HK-2 (cell line): ENCODE data around the gene TNNT3.
A peak's percentile ranks its signal among the peaks of the same experiment; 100 is the strongest.
"Not testable (repeated sequence)": the region's sequence is repeated elsewhere in the genome, so short reads cannot be mapped to it uniquely, and the experiment has no call there.

Experiments
- DNase-seq: peaks from one replicate; pipeline ENCODE4 v3.0.0-alpha.2; 2018; ENCODE audit not compliant: unreplicated experiment

The TNNT3 gene

GRCh38 chr11:1881442-1882264 lies 37.9 kb upstream of the TNNT3 start:
- DNase-seq: no peak

- DNase-seq: peak; percentile 68
These were observed 37.0 kb upstream of the TNNT3 start for GRCh38 chr11:1882265-1883238.

GRCh38 chr11:1883346-1884302 lies 35.9 kb upstream of the TNNT3 start:
- DNase-seq: no peak

- DNase-seq: no peak
These were observed 35.2 kb upstream of the TNNT3 start for GRCh38 chr11:1884303-1884700.

GRCh38 chr11:1886551-1886950 lies 33.0 kb upstream of the TNNT3 start:
- not testable (repeated sequence) for DNase-seq

- DNase-seq: no peak
These were observed 31.8 kb upstream of the TNNT3 start for GRCh38 chr11:1887451-1888346.

- no peak for DNase-seq
These were observed 31.2 kb upstream of the TNNT3 start for GRCh38 chr11:1888347-1888753.

GRCh38 chr11:1888811-1889210 lies 30.7 kb upstream of the TNNT3 start:
- no peak for DNase-seq

GRCh38 chr11:1889224-1889930 lies 30.1 kb upstream of the TNNT3 start:
- no peak for DNase-seq

GRCh38 chr11:1889941-1890855 lies 29.3 kb upstream of the TNNT3 start:
- no peak for DNase-seq

GRCh38 chr11:1890856-1891830 lies 28.4 kb upstream of the TNNT3 start:
- DNase-seq: no peak

- no peak for DNase-seq
These were observed 27.7 kb upstream of the TNNT3 start, which contains the start of gene PRR33 for GRCh38 chr11:1891831-1892115. PRR33 (minus strand) TSS chr11:1891895; CDS start chr11:1890584, 1,311 bp downstream.

- no peak for DNase-seq
These were observed 27.4 kb upstream of the TNNT3 start for GRCh38 chr11:1892116-1892515.

GRCh38 chr11:1892558-1892957 lies 26.9 kb upstream of the TNNT3 start:
- DNase-seq: no peak

- no peak for DNase-seq
These were observed 25.7 kb upstream of the TNNT3 start for GRCh38 chr11:1893581-1894359.

- DNase-seq: no peak
These were observed 24.7 kb upstream of the TNNT3 start for GRCh38 chr11:1894759-1895158.

- DNase-seq: no peak
These were observed 23.0 kb upstream of the TNNT3 start for GRCh38 chr11:1896468-1896867.
